Astrocyte of the cerebellum (primary cell): Measurements from ENCODE around the gene SPDEF.

ENCODE experiments used
- DNase-seq: peaks from one replicate; pipeline ENCODE4 v3.0.0-alpha.2; 2011; ENCODE audit warnings: low read depth
- H3K4me3 ChIP-seq: 2 replicates; pipeline ENCODE4 v1.5.1; 2011; ENCODE audit warnings: mild to moderate bottlenecking, low read depth, low read length, moderate library complexity
- in situ Hi-C: cut with HindIII; loops from 2 replicates; pipeline ENCODE4 v1.10.0; 2017; ENCODE audit warnings: low sequenced_read_pairs
- TF ChIP-seq, protein P1 (sequence below): IDR thresholded peaks from 2 replicates; pipeline ENCODE4 v1.5.1; 2012; ENCODE audit warnings: low read length, low read depth, moderate library complexity, mild to moderate bottlenecking; ENCODE audit errors: missing control alignments

Gene SPDEF

DNA sequence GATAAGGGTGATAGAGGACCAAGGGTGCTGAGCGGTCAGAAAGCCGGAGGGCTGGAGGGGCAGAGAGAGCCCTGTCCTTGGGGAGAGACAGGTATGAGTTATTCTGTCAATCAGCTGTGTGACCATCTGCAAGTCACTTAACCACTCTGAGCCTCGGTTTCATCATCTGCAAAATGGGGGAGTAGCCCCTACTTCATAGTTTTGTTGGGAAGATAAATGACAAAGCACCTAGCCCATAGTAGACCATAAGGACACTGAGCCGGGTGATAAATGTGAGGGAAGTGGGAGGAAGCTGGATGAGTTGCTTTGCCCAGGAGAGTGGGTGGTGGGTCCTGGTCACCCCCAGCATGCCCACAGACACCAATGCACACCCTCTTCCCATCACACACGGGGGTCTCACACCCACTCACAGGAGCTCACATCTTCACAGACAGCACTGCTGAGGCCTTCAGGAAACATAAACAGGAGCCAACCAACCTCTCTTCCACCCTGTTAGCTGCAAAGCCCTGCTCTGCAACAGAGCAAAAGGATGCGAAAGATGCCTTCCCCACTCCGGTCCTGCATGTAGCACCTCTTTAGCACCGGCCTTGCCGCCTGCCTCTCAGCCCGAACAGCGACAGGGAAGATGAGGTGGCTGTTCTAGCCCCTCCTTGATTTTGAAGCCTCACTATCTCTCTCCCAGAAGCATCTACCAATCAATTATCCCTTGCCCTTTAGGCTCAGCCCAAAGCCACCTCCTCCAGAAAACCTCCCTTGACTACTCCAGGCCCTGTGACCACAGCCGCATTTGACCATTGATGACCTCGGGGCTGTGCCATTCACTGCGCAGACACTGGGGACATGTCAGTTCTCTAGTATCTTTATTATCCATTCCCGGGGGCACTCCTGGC, 18.9 kb downstream of the SPDEF start:
- in situ Hi-C loops = no loop called here
- H3K4me3 ChIP-seq = no peak overlapping the region
- DNase-seq = no peak
- TF ChIP-seq, protein P1, sequence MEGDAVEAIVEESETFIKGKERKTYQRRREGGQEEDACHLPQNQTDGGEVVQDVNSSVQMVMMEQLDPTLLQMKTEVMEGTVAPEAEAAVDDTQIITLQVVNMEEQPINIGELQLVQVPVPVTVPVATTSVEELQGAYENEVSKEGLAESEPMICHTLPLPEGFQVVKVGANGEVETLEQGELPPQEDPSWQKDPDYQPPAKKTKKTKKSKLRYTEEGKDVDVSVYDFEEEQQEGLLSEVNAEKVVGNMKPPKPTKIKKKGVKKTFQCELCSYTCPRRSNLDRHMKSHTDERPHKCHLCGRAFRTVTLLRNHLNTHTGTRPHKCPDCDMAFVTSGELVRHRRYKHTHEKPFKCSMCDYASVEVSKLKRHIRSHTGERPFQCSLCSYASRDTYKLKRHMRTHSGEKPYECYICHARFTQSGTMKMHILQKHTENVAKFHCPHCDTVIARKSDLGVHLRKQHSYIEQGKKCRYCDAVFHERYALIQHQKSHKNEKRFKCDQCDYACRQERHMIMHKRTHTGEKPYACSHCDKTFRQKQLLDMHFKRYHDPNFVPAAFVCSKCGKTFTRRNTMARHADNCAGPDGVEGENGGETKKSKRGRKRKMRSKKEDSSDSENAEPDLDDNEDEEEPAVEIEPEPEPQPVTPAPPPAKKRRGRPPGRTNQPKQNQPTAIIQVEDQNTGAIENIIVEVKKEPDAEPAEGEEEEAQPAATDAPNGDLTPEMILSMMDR = no peak

DNA sequence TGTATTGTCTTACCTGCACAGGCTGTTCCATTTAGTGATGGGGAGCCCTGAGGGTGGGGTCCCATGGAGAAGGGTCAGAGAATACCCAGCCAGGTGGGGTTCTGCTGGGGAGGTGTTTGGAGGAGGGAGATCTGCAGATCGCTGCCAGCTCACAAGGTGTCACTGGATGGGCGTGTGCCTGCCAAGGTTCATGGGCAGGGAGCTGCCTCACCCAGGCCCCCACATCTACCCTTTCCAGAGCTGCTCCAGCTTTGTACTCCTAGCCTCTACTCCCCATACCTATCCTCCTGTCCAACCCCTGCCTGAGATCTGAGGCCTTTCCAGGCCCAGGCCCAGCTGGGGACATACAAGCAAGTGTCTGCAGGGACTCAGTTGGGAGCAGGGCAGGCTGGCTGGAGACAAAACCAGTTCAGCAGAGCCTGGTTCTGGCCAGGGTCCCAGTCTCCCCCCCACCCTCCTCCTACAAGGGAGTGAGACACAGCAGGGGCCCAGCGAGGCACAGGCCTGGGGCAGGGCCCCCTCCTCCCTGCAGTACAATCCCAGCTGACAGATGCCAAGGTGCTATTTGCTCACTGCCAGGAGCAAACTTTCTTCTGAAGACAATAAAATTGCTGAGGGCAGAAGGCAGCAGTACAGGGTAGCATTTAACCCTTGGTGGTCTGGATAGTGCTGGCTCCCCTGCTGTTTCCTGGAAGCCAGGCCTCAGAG, 19.7 kb downstream of the SPDEF start:
- DNase-seq = no peak
- in situ Hi-C loops = no loop called here
- H3K4me3 ChIP-seq = no peak overlapping the region
- TF ChIP-seq, protein P1 = no peak

DNA sequence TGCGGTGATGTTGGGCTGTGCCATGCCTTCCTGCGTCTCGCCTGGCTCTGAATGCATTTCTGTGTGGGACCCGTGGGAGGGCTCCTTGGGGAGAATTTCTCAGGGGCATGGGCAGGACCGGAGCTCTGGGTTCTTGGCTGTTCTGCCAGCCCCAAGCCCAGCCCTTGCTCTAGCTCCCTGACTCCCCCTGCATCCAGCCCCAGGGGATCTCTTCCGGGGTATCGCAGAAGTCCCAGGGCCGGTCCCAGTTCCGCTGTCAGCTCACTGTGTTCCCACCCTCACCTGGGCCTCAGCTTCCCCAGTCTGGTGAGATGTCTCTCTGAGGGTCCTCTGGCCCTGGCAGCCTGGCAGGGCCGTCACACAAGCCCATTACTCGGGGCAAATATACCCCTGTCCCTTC, 20.5 kb downstream of the SPDEF start:
- in situ Hi-C loops = no loop called here
- H3K4me3 ChIP-seq = no peak overlapping the region
- TF ChIP-seq, protein P1 = no peak
- no peak for DNase-seq

GRCh38 chr6:34535199-34535598, 20.9 kb downstream of the SPDEF start:
- no peak for DNase-seq
- H3K4me3 ChIP-seq = no peak overlapping the region
- TF ChIP-seq, protein P1 = no peak
- in situ Hi-C loops = no loop called here

GRCh38 chr6:34534656-34535055, 21.5 kb downstream of the SPDEF start:
- no peak for DNase-seq
- H3K4me3 ChIP-seq = no peak overlapping the region
- in situ Hi-C loops = loop anchor here (5.0 kb wide), 1 partner anchor 53 kb away; no protein-coding TSS in a partner anchor
- TF ChIP-seq, protein P1 = no peak

GRCh38 chr6:34534146-34534545, 22.0 kb downstream of the SPDEF start:
- in situ Hi-C loops = loop anchor here (5.0 kb wide), 1 partner anchor 53 kb away; no protein-coding TSS in a partner anchor
- no peak overlapping the region for H3K4me3 ChIP-seq
- TF ChIP-seq, protein P1 = no peak
- DNase-seq = no peak
